ENCODE data around the gene TRIM7. TPM values are rescaled to one million over a fixed set of nuclear protein-coding genes. Genes with fewer than 3 reads are reported as not detected.

TRIM7 gene
- total and polyA plus RNA-seq, 9 of the 15 experiments (the other 6 are each of a cell fraction or from before 2014, with no cell fraction given) = 2.6 to 14.9 (median 8.9) TPM

DNA sequence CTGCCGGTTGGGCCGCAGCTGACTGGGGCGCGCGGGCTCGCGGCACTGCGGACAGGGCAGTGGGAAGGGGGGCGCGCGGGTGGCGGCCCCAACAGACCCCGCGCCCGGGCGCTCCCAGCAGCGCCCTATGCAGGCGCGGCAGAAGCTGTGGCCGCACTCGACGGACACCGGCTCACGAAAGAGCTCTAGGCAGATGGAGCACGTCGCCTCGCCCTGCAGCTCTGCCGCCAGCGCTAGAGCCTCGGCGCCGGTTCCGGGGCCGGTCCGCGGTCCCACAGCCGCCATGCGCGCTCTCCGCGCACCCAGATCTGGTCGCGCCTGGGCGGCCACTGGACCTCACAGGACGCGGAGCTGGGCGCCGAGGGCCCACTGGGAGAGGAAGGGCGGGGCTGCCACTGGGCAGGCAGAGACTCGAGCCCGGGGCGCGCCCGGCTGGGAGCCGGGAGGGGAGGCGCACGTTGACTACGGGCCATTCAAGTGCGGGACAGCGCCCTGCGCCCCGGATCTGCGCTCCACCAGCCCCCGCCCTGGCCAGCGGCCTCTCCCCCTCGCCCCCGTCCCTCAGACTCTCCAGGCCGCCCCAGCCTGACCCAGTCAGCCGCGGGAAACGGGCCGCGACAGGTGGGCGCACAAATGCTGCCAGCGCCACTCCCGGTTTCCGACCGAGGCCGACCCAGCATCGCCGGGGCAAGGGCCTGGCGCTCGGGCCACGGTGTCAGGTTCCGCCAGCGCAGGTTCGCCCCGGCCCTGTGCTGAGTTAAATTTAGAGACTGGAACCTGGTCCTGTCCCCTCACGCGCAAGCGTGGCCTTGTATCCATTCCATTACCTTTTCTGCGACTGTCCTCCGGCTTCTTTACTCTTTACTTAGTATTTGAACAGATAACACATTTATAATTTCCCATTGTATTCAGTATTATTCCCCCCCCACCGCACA, at the start of gene TRIM7 (continued):
- TF ChIP-seq NELFE (IDR thresholded peaks at IDR 0.05; ENCODE audit: insufficient read depth, insufficient read length) (no peak), SUPT5H (IDR thresholded peaks at IDR 0.05) (no peak), GATA2 (CRISPR knock-in tag; IDR thresholded peaks at IDR 0.05) (no peak), SNIP1 (IDR thresholded peaks at IDR 0.05; ENCODE audit: low read depth) (no peak), ZBTB1 (CRISPR knock-in tag; IDR thresholded peaks at IDR 0.05; ENCODE audit: borderline replicate concordance, low read depth) (0 out of 2 replicates have a peak, but pooled peaks have one; percentile 26), THRAP3 (IDR thresholded peaks at IDR 0.05; ENCODE audit: borderline replicate concordance) (no peak)

GRCh38 chr5:181248277-181248676, 43.3 kb upstream of the TRIM7 start:
- Histone ChIP-seq H2AFZ (ENCODE audit: low read depth, low read length) (no peak overlapping the region), H3K9me1 (ENCODE audit: control insufficient read depth, insufficient read depth, low read length) (no peaks in the 10 kb centered on the region), H3K4me3 (peak overlapping the region; percentile 85), H3K27me3 (ENCODE audit: control insufficient read depth in 2 of 2, insufficient read depth in 2 of 2, low read length in 2 of 2) (no peaks in the 10 kb centered on the region), H3K4me1 (replicated peaks in 1 of 2; ENCODE audit: control insufficient read depth in 2 of 2, insufficient read depth in 2 of 2, low read length in 2 of 2) (peaks cover 25 to 35% of the 10 kb centered on the region in 2 experiments; a peak in 4 of 5 replicates), H3K79me2 (ENCODE audit: control insufficient read depth, insufficient read depth, low read length) (peaks cover 92% of the 10 kb centered on the region), H4K20me1 (replicated peaks; ENCODE audit: control insufficient read depth, insufficient read depth, low read length) (peaks cover 24% of the 10 kb centered on the region), H3K36me3 (ENCODE audit: control insufficient read depth, insufficient read depth, low read length) (peaks cover 46% of the 10 kb centered on the region), H3K27ac (ENCODE audit: extremely low read depth, low read depth, low read length) (peak overlapping the region; percentile 99), H3K9ac (ENCODE audit: insufficient read depth in 1 of 2, low read depth in 2 of 2, low read length in 2 of 2) (peak overlapping the region; percentile 95 to 99), H3K4me2 (ENCODE audit: insufficient read depth, low read length) (peak overlapping the region; percentile 95), H3K9me3 (replicated peaks; ENCODE audit: control insufficient read depth, insufficient read depth, low read depth, low read length) (no peaks in the 10 kb centered on the region)
- in situ Hi-C loops (cut with MboI) (no loop called here), intact Hi-C loops (cut with micrococcal nuclease) (no loop called here)
- POLR2A ChIA-PET = interaction anchor here (0.7 to 17.5 kb wide), 2 partner anchors 8 to 41 kb away, joined by 3 to 185 read pairs; partner anchors contain the start of gene TRIM52
- 0% methylated on average over 4 of the region's 4 CpGs for WGBS (ENCODE audit: insufficient coverage, low coverage, missing lambda C conversion rate)
- no TSS peak for BruUV-seq (replicated peaks)
- ATAC-seq (peak; percentile 5), FAIRE-seq (no peak), DNase-seq (ENCODE audit: extremely low read depth in 1 of 4, low spot score in 3 of 4) (peak in 1 of 4 experiments; percentile 48)
- CTCF ChIA-PET (ENCODE audit: low intra/inter-chr PET ratio) = no interaction called here
- no peak for TF ChIP-seq ZNF3 (CRISPR knock-in tag; IDR thresholded peaks at IDR 0.05)
- TF ChIP-seq JUNB (CRISPR knock-in tag; conservative IDR thresholded peaks at IDR 0.05) = no peak
- no peak for TF ChIP-seq SAP30 (IDR thresholded peaks at IDR 0.05; ENCODE audit: borderline replicate concordance, insufficient read depth, low read depth, low read length, poor library complexity, severe bottlenecking)
- no peak for TF ChIP-seq LARP7 (IDR thresholded peaks at IDR 0.05)
- no peak for TF ChIP-seq POLR2AphosphoS5 (IDR thresholded peaks at IDR 0.05; ENCODE audit: control insufficient read depth, insufficient read depth, low read depth, low read length)
- TF ChIP-seq, protein P1, sequence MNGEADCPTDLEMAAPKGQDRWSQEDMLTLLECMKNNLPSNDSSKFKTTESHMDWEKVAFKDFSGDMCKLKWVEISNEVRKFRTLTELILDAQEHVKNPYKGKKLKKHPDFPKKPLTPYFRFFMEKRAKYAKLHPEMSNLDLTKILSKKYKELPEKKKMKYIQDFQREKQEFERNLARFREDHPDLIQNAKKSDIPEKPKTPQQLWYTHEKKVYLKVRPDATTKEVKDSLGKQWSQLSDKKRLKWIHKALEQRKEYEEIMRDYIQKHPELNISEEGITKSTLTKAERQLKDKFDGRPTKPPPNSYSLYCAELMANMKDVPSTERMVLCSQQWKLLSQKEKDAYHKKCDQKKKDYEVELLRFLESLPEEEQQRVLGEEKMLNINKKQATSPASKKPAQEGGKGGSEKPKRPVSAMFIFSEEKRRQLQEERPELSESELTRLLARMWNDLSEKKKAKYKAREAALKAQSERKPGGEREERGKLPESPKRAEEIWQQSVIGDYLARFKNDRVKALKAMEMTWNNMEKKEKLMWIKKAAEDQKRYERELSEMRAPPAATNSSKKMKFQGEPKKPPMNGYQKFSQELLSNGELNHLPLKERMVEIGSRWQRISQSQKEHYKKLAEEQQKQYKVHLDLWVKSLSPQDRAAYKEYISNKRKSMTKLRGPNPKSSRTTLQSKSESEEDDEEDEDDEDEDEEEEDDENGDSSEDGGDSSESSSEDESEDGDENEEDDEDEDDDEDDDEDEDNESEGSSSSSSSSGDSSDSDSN (IDR thresholded peaks at IDR 0.05; ENCODE audit: borderline replicate concordance in 1 of 2, low read depth in 2 of 2, low read length in 2 of 2) = 0 out of 4 replicates have a peak, but pooled peaks of 1 of the 2 experiments have one; percentile 60
- no peak for TF ChIP-seq MXD1 (CRISPR knock-in tag; IDR thresholded peaks at IDR 0.05; ENCODE audit: borderline replicate concordance, poor library complexity, severe bottlenecking)
- TF ChIP-seq, protein P2, sequence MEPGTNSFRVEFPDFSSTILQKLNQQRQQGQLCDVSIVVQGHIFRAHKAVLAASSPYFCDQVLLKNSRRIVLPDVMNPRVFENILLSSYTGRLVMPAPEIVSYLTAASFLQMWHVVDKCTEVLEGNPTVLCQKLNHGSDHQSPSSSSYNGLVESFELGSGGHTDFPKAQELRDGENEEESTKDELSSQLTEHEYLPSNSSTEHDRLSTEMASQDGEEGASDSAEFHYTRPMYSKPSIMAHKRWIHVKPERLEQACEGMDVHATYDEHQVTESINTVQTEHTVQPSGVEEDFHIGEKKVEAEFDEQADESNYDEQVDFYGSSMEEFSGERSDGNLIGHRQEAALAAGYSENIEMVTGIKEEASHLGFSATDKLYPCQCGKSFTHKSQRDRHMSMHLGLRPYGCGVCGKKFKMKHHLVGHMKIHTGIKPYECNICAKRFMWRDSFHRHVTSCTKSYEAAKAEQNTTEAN (CRISPR knock-in tag; IDR thresholded peaks at IDR 0.05) = 0 out of 2 replicates have a peak, but pooled peaks have one; percentile 44
- TF ChIP-seq TAF1 (IDR thresholded peaks at IDR 0.05; ENCODE audit: control insufficient read depth, extremely low read depth, insufficient read depth, low read length, severe bottlenecking) = no peak
